Natural killer cell (primary cell): ENCODE measurements around the gene TBCE. TPM values are rescaled to one million over a fixed set of nuclear protein-coding genes. Genes with fewer than 3 reads are reported as not detected.

Source experiments
- ATAC-seq, 3 donors: fragments of 150-1000 bp in 2 of 3; fragments of 200-7000 bp in 1 of 3; cut with Tn5 transposase; 1 replicate in 1 of 3; 2 replicates in 2 of 3; pipeline ENCODE4 v1.10.0; 2021; ENCODE audit warnings: mild to moderate bottlenecking in 2 of 3, moderate library complexity in 2 of 3
- DNase-seq, 2 donors: peaks; one replicate each; pipeline versions ENCODE4 v3.0.0 to v3.0.0-alpha.2; 2013 to 2021; ENCODE audit warnings: mixed read lengths in 1 of 2
- H3K27ac ChIP-seq: one replicate; pipeline ENCODE4 v1.5.1; 2013; ENCODE audit warnings: mild to moderate bottlenecking, low read length
- H3K27me3 ChIP-seq: one replicate; pipeline ENCODE4 v1.6.1; 2013; ENCODE audit warnings: low read length; ENCODE audit not compliant: control insufficient read depth, insufficient read depth
- H3K36me3 ChIP-seq: one replicate; pipeline ENCODE4 v1.6.1; 2013; ENCODE audit warnings: low read length; ENCODE audit not compliant: control insufficient read depth, insufficient read depth
- H3K4me1 ChIP-seq: one replicate; pipeline ENCODE4 v1.6.1; 2013; ENCODE audit warnings: low read length; ENCODE audit not compliant: control insufficient read depth, insufficient read depth
- H3K4me3 ChIP-seq: one replicate; pipeline ENCODE4 v1.5.1; 2013; ENCODE audit warnings: low read length
- H3K9me3 ChIP-seq: one replicate; pipeline ENCODE4 v1.6.1; 2013; ENCODE audit warnings: low read length; ENCODE audit not compliant: control insufficient read depth, insufficient read depth
- H3K27ac Mint-ChIP-seq, 2 donors: one replicate each; pipeline ENCODE4 v1.8.0; 2022; ENCODE audit warnings: mild to moderate bottlenecking in 2 of 2, mixed read lengths in 2 of 2, moderate library complexity in 1 of 2
- H3K27me3 Mint-ChIP-seq, 2 donors: one replicate each; pipeline ENCODE4 v1.8.0; 2022; ENCODE audit warnings: low read depth in 2 of 2, mixed read lengths in 2 of 2
- H3K36me3 Mint-ChIP-seq: one replicate; pipeline ENCODE4 v1.8.0; 2022; ENCODE audit warnings: mixed read lengths
- H3K4me1 Mint-ChIP-seq, 2 donors: one replicate each; pipeline ENCODE4 v1.8.0; 2022; ENCODE audit warnings: mixed read lengths in 2 of 2
- H3K4me3 Mint-ChIP-seq: one replicate; pipeline ENCODE4 v1.8.0; 2022; ENCODE audit warnings: mild to moderate bottlenecking, moderate library complexity, mixed read lengths
- H3K9me3 Mint-ChIP-seq, 2 donors: one replicate each; pipeline ENCODE4 v1.8.0; 2022; ENCODE audit warnings: mixed read lengths in 2 of 2
- WGBS: methylation state at CpG from one replicate; pipeline ENCODE4 v1.1.7; 2013; ENCODE audit warnings: missing lambda C conversion rate; ENCODE audit not compliant: insufficient coverage; 5-methylcytosine and 5-hydroxymethylcytosine counted together
- intact Hi-C: fragments of 100-400 bp; cut with micrococcal nuclease; formaldehyde crosslinking; loops from one replicate; pipeline ENCODE4 v1.14.2; 2022
- total RNA-seq, 4 donors: library from RNA; stranded (reverse); fragments of 120-200 nt in 1 of 4; gene quantifications; one replicate each; pipeline versions ENCODE4 v1.2.3 to v1.2.4, GENCODE V29; 2013 to 2022
- TF ChIP-seq, protein P1 (sequence below): fragments of 200-600 bp; IDR thresholded peaks from one replicate; pipeline ENCODE4 v1.8.0; 2022; ENCODE audit warnings: antibody characterized with exemption

Gene TBCE
- total RNA-seq, 3 donors from 2014 or later (not counting 1 experiment from before 2014, with no cell fraction given), result 24.1 to 25.2 (median 25.0) TPM

DNA sequence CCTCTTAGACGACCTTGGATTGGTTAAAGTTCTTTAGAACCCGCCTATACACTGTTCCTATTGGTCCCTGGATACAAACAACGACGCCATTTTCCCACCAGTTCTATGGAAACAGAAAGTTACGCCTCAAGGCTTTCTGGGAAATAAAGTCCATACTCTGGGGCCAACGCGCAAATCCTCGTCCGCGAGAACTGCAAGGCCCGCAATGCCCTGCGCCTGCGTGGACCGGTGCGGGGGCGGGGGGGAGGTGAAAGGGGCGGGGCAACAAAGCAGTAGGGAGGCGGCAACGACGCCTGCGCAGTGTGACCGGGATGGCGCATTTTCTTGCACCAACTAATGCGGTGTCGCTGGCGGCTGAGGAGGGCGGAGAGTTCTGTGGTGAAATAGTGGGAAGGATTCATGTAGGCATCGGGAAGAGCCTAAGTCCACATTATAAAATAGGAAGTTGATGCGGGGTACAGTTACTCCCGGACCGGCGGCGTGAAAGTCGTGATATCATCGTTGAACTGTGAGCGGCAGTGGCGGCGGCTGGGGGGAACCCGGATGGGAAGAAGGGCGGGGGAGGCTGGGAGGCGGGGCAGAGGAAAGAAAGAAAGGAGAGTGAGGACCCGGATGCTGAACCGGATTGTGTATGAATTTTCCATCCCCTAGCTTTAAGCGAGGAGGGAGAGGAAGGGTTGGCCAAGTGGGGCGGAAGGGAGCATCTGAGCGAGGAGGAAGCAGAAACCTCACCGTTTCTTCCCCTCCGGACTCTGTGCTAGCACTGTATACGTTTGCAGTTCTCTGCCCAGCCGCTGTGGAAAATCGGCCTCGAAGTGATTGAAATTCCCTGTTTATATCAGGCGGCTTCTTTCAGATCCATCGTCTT is 38.7 kb upstream of the TBCE start, which contains the start of gene GGPS1:
Gene GGPS1, plus strand, starts transcription at position 300 of the 868 bp plus-strand sequence. CDS start 6,695 bp downstream, outside the sequence.
- Mint-ChIP-seq H3K27ac (no peak within 1 kb of the TSS), H3K4me3 (no peak within 1 kb of the TSS)
- H3K4me1 ChIP-seq, result peaks cover 26% of the 10 kb centered on the region

GRCh38 chr1:235329139-235329902 is 37.9 kb upstream of the TBCE start:
- H3K36me3 ChIP-seq, result no peaks in the 10 kb centered on the region
- Mint-ChIP-seq H3K27ac (no peak overlapping the region), H3K4me3 (no peak overlapping the region), H3K4me1 (peaks cover 33 to 39% of the 10 kb centered on the region in 2 donors), H3K36me3 (no peaks in the 10 kb centered on the region), H3K9me3 (no peaks in the 10 kb centered on the region), H3K27me3 (no peaks in the 10 kb centered on the region)
- H3K27me3 ChIP-seq, result no peaks in the 10 kb centered on the region
- peak overlapping the region; percentile 89 for H3K27ac ChIP-seq
- DNase-seq (peak; percentile 56 to 82), ATAC-seq (peak; percentile 30 to 33 (median 31))
- no peaks in the 10 kb centered on the region for H3K9me3 ChIP-seq
- WGBS, result 5% methylated on average over 24 of the region's 24 CpGs
- intact Hi-C loops, result loop anchor here (1.0 to 10.0 kb wide), 7 partner anchors 25 to 725 kb away; partner anchors contain the start of genes LYST, RBM34 and TOMM20
- TF ChIP-seq, protein P1, sequence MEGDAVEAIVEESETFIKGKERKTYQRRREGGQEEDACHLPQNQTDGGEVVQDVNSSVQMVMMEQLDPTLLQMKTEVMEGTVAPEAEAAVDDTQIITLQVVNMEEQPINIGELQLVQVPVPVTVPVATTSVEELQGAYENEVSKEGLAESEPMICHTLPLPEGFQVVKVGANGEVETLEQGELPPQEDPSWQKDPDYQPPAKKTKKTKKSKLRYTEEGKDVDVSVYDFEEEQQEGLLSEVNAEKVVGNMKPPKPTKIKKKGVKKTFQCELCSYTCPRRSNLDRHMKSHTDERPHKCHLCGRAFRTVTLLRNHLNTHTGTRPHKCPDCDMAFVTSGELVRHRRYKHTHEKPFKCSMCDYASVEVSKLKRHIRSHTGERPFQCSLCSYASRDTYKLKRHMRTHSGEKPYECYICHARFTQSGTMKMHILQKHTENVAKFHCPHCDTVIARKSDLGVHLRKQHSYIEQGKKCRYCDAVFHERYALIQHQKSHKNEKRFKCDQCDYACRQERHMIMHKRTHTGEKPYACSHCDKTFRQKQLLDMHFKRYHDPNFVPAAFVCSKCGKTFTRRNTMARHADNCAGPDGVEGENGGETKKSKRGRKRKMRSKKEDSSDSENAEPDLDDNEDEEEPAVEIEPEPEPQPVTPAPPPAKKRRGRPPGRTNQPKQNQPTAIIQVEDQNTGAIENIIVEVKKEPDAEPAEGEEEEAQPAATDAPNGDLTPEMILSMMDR, result peak; percentile 31
- peak overlapping the region; percentile 52 for H3K4me3 ChIP-seq
- peaks cover 19% of the 10 kb centered on the region for H3K4me1 ChIP-seq

More for the DNA sequence above, 38.7 kb upstream of the TBCE start, which contains the start of gene GGPS1:
- H3K4me1 Mint-ChIP-seq, result peaks cover 33 to 39% of the 10 kb centered on the region in 2 donors
- H3K9me3 ChIP-seq, result no peaks in the 10 kb centered on the region
- no peaks in the 10 kb centered on the region for H3K27me3 ChIP-seq
- H3K36me3 ChIP-seq, result no peaks in the 10 kb centered on the region
- intact Hi-C loops, result loop anchor here (1.0 to 10.0 kb wide), 9 partner anchors 24 to 724 kb away; partner anchors contain the start of genes LYST, RBM34, TBCE and TOMM20
- no peaks in the 10 kb centered on the region for H3K36me3 Mint-ChIP-seq
- under 1% methylated on average over 54 of the region's 54 CpGs for WGBS
- peak within 1 kb of the TSS; percentile 92 for H3K27ac ChIP-seq
- no peaks in the 10 kb centered on the region for H3K27me3 Mint-ChIP-seq
- TF ChIP-seq, protein P1, result no peak
- H3K4me3 ChIP-seq, result peak within 1 kb of the TSS; percentile 96
- ATAC-seq (peak; percentile 71 to 92 (median 81)), DNase-seq (peak; percentile 95 to 99)
- no peaks in the 10 kb centered on the region for H3K9me3 Mint-ChIP-seq

- DNase-seq, result no peak
- intact Hi-C loops, result no loop called here
- H3K9me3 ChIP-seq, result no peaks in the 10 kb centered on the region
- H3K9me3 Mint-ChIP-seq, result no peaks in the 10 kb centered on the region
- no peak overlapping the region for H3K27ac ChIP-seq
- WGBS, result 100% methylated on average over 1 of the region's 5 CpGs
- no peaks in the 10 kb centered on the region for H3K36me3 Mint-ChIP-seq
- no peaks in the 10 kb centered on the region for H3K27me3 ChIP-seq
- H3K4me1 ChIP-seq, result peaks cover 15% of the 10 kb centered on the region
- peaks cover 29 to 33% of the 10 kb centered on the region in 2 donors for H3K4me1 Mint-ChIP-seq
- H3K36me3 ChIP-seq, result peaks cover 8% of the 10 kb centered on the region
- H3K27ac Mint-ChIP-seq, result no peak overlapping the region
- no peak overlapping the region for H3K4me3 ChIP-seq
- TF ChIP-seq, protein P1, result no peak
- no peak for ATAC-seq
- H3K27me3 Mint-ChIP-seq, result no peaks in the 10 kb centered on the region
- no peak overlapping the region for H3K4me3 Mint-ChIP-seq
These were observed 36.3 kb upstream of the TBCE start for GRCh38 chr1:235330918-235331285.
